Measurements from ENCODE around the gene IL1RAPL2.

DNA sequence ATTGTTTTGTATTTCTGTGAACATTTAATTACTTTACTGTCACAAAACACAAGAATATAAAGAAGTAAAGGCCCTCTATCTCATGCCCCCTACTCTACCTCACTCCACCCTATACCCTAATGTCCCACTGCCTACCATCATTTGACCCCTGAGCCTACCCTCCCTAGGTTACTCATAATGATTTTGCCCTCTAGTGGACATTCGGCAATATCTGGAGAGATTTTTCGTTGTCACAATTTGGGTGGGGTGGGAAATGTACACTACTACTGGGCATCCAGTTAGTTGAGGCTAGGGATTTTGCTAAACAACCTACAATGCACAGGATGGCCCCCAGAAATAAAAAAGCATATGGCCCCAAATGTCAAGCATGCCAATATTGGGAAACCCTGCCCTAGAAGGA lies 644.3 kb downstream of the IL1RAPL2 start:
- TF ChIP-seq TAF1 (IDR thresholded peaks at IDR 0.05; ENCODE audit: low read depth) (no peak), RAD21 (IDR thresholded peaks at IDR 0.05; ENCODE audit: low read depth) (no peak), CREB1 (IDR thresholded peaks at IDR 0.05; ENCODE audit: low read depth) (no peak), FOXM1 (IDR thresholded peaks at IDR 0.05; ENCODE audit: borderline replicate concordance, low read depth) (no peak), CEBPB (IDR thresholded peaks at IDR 0.05) (no peak), EP300 (IDR thresholded peaks at IDR 0.05; ENCODE audit: borderline replicate concordance) (no peak), NFIC (IDR thresholded peaks at IDR 0.05) (no peak), YY1 (IDR thresholded peaks at IDR 0.05; ENCODE audit: low read depth) (no peak)
- TF ChIP-seq, protein P1, sequence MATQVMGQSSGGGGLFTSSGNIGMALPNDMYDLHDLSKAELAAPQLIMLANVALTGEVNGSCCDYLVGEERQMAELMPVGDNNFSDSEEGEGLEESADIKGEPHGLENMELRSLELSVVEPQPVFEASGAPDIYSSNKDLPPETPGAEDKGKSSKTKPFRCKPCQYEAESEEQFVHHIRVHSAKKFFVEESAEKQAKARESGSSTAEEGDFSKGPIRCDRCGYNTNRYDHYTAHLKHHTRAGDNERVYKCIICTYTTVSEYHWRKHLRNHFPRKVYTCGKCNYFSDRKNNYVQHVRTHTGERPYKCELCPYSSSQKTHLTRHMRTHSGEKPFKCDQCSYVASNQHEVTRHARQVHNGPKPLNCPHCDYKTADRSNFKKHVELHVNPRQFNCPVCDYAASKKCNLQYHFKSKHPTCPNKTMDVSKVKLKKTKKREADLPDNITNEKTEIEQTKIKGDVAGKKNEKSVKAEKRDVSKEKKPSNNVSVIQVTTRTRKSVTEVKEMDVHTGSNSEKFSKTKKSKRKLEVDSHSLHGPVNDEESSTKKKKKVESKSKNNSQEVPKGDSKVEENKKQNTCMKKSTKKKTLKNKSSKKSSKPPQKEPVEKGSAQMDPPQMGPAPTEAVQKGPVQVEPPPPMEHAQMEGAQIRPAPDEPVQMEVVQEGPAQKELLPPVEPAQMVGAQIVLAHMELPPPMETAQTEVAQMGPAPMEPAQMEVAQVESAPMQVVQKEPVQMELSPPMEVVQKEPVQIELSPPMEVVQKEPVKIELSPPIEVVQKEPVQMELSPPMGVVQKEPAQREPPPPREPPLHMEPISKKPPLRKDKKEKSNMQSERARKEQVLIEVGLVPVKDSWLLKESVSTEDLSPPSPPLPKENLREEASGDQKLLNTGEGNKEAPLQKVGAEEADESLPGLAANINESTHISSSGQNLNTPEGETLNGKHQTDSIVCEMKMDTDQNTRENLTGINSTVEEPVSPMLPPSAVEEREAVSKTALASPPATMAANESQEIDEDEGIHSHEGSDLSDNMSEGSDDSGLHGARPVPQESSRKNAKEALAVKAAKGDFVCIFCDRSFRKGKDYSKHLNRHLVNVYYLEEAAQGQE (IDR thresholded peaks at IDR 0.05; ENCODE audit: low read depth), result no peak
- TF ChIP-seq, protein P2, sequence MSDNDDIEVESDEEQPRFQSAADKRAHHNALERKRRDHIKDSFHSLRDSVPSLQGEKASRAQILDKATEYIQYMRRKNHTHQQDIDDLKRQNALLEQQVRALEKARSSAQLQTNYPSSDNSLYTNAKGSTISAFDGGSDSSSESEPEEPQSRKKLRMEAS (IDR thresholded peaks at IDR 0.05), result no peak
